Tibial nerve (tissue), 3 donors: ENCODE results near the gene PRDM5.

Experiments used
- POLR2A ChIP-seq, 2 donors: fragments of 450-650 bp; IDR thresholded peaks; one replicate each; pipeline ENCODE4 v1.6.1; 2017; ENCODE audit warnings: antibody characterized with exemption in 2 of 2, mild to moderate bottlenecking in 2 of 2, moderate library complexity in 2 of 2
- TF ChIP-seq, protein P1 (sequence below), 5 experiments: fragments of 200-600 bp in 3 of 5; fragments of 450-650 bp in 2 of 5; sonication (generic) in 3 of 5; IDR thresholded peaks; one replicate each; pipeline ENCODE4 v1.5.1; 2016 to 2019; ENCODE audit warnings: antibody characterized with exemption in 5 of 5, mild to moderate bottlenecking in 3 of 5, moderate library complexity in 2 of 5

- TF ChIP-seq, protein P1, sequence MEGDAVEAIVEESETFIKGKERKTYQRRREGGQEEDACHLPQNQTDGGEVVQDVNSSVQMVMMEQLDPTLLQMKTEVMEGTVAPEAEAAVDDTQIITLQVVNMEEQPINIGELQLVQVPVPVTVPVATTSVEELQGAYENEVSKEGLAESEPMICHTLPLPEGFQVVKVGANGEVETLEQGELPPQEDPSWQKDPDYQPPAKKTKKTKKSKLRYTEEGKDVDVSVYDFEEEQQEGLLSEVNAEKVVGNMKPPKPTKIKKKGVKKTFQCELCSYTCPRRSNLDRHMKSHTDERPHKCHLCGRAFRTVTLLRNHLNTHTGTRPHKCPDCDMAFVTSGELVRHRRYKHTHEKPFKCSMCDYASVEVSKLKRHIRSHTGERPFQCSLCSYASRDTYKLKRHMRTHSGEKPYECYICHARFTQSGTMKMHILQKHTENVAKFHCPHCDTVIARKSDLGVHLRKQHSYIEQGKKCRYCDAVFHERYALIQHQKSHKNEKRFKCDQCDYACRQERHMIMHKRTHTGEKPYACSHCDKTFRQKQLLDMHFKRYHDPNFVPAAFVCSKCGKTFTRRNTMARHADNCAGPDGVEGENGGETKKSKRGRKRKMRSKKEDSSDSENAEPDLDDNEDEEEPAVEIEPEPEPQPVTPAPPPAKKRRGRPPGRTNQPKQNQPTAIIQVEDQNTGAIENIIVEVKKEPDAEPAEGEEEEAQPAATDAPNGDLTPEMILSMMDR (IDR thresholded peaks at IDR 0.05): no peak
- TF ChIP-seq POLR2A (IDR thresholded peaks at IDR 0.05): no peak
Measured at GRCh38 chr4:120903419-120903818, 19.1 kb downstream of the PRDM5 start.
